Subcutaneous adipose tissue (tissue), 4 donors: ENCODE data around the gene OASL. TPM values are rescaled to one million over a fixed set of nuclear protein-coding genes. Genes with fewer than 3 reads are reported as not detected.

Experiments
- total RNA-seq, 4 donors: library from RNA; depleted of rRNA; stranded (reverse); fragments of >200 nt; gene quantifications; one replicate each; pipeline ENCODE4 v1.1.0, GENCODE V29; 2016
- TF ChIP-seq, protein P1 (sequence below): fragments of 450-650 bp; IDR thresholded peaks from one replicate; pipeline ENCODE4 v1.5.1; 2016; ENCODE audit warnings: low read depth, mild to moderate bottlenecking, control low read depth, antibody characterized with exemption, moderate library complexity

Gene OASL, protein sequence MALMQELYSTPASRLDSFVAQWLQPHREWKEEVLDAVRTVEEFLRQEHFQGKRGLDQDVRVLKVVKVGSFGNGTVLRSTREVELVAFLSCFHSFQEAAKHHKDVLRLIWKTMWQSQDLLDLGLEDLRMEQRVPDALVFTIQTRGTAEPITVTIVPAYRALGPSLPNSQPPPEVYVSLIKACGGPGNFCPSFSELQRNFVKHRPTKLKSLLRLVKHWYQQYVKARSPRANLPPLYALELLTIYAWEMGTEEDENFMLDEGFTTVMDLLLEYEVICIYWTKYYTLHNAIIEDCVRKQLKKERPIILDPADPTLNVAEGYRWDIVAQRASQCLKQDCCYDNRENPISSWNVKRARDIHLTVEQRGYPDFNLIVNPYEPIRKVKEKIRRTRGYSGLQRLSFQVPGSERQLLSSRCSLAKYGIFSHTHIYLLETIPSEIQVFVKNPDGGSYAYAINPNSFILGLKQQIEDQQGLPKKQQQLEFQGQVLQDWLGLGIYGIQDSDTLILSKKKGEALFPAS
- 1 to 10 TPM in 3 of 4 donors, under 1 TPM in 1; 0.22 to 4.1 (median 1.4) TPM for total RNA-seq

DNA sequence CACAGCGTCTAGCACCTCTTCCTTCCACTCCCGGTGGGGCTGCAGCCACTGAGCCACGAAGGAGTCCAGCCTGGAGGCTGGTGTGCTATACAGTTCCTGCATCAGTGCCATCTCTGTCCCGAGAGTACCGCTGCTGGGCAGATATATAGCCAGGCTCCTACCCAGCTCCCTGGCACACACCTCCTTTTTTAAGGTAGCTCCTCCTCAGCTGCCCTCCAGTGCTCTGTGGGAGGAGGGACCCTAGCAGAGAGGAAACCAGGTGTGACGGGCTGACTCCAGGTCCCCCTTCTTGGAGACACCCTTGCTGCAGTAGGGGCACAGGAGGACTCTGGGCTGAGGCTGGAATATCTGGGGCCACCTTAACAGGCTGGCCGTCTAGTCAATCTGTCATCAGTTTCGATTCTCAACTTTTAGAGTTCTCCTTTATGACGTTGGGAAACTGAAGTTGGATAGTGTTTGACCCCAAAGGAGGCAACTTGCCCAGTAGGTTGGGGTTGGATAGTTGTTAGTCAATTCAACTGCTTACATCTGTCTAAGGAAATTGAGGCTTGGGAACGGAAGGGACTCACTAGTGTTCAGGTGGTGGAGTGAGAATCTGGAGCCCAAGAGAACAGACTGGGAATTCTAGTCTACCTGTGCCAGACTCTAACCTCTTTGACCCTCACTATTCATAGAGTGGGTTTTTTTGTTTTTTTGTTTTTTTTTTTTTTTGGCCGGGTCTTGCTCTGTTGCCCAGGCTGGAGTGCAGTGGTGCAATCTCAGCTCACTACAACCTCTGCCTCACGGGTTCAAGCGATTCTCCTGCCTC, at the start of gene OASL:
Gene OASL, minus strand, starts transcription at position 386 of the 808 bp plus-strand sequence. Its CDS starts 275 bp downstream, at position 111.
- TF ChIP-seq, protein P1, sequence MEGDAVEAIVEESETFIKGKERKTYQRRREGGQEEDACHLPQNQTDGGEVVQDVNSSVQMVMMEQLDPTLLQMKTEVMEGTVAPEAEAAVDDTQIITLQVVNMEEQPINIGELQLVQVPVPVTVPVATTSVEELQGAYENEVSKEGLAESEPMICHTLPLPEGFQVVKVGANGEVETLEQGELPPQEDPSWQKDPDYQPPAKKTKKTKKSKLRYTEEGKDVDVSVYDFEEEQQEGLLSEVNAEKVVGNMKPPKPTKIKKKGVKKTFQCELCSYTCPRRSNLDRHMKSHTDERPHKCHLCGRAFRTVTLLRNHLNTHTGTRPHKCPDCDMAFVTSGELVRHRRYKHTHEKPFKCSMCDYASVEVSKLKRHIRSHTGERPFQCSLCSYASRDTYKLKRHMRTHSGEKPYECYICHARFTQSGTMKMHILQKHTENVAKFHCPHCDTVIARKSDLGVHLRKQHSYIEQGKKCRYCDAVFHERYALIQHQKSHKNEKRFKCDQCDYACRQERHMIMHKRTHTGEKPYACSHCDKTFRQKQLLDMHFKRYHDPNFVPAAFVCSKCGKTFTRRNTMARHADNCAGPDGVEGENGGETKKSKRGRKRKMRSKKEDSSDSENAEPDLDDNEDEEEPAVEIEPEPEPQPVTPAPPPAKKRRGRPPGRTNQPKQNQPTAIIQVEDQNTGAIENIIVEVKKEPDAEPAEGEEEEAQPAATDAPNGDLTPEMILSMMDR = no peak

DNA sequence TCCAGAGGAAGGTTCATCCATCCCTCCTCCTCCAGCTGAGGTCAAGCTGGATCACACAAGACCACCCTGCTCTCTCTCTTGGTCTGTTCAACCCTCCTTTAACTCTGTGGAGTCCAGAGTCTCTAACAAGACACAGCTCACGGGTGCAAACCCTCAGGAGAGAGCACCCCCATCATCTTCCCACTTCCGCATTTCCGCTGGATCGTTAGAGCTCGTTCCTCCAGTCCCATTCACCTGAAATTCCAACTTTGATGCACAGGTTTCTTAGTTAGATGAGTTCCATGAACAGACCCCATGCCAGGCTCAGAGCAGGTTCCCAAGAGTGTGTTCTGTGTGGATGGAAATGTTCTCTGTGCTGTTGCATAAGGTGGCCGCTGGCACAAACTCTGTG, 49.1 kb upstream of the OASL start:
- TF ChIP-seq, protein P1 = no peak

DNA sequence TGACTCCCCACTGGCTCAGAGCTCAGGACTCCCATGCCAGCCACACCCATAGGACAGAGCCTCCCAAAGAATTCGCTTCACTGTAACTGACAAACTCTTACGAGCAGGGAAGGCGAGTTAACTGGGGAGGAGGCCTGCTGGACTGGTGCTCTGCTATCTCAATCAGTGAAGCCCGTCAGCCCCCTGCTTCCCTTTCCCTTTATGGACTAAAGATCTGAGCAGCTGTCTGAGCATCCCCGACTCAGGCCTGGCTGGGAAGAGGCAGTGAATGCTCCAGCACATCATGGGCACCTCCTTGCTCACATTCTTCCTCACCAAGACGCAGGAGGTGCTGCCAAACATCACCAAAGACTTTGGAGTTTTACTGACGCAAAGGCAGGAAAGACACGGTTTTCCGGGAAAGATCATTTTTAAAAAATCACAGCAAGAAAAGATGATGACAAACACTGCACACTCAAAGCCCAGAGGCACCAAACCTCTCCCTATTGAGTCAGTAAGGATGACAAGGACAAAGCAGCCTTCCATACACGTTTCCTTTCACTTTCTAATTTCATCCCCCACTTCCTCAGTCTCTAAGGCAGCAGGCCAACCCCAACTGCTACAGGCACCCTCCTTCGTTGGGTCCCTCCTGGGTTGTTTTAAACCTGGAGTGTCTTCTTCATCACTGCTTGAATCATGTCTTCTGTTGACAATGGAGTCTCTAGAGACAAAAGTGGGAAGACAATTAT, 48.6 kb upstream of the OASL start:
- TF ChIP-seq, protein P1 = no peak

DNA sequence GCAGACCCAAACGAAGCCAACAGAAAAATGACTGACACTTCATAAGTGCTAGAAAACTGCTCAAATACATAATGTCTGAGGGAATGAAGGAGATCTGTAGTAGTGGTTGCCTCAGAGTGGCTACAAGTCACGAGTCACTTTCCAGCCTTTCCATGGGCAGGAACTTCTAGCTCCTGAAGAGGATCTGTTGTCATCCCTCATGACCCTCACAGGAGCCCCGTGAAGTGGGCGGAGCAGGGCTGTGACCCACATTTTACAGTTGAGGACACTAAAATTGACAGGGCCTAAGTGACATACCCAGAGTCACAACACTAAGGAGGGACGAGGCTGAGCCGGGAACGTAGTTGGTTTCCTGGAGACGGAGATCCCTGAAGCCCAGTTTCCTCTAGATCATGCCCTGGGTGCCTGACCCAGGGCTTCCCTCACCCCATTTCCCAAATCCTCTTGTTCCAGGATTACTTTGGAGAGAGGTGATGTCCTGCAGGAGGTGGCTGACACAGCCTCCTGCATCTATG, 47.8 kb upstream of the OASL start:
- TF ChIP-seq, protein P1 = no peak

DNA sequence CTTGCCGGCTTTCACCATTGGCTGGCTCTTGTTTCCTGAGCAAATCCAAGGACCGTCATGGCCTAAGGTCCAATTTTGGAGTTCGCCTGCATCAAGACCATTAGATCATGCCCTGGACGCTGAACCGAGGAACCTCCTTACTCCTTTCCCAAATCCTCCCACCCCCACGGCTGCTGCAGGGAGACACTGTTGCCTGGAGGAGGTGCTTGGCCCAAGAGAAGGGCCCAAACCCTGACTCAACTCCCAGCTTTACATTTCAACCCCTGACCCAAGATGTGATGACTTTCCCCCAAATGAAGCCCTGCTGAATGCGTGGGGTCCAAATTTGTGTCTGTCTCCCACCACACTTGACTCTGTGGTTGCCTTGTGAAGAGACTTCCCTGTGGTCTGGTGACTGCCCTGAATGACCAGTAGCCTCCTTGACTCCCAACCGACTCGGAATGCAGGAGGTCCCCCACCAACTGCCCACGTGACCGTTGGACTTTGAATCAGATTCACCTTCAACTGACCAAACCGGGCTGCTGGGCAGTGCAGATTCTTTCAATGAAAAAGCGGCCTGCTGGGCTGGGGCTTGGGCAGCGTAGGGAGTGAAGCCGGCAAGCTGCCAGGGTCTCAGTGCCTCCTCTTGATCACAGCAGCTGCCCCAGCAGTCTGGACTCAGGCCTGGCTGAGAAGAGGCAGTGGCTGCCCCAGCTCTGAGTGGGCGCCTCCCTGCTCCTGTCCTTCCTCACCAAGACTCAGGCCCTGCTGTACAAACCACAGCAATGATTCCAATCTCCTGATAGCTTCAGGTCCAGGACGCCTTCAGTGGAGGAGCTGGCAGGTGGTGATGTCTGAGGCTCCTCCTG, 46.7 kb upstream of the OASL start:
- TF ChIP-seq, protein P1 = no peak

DNA sequence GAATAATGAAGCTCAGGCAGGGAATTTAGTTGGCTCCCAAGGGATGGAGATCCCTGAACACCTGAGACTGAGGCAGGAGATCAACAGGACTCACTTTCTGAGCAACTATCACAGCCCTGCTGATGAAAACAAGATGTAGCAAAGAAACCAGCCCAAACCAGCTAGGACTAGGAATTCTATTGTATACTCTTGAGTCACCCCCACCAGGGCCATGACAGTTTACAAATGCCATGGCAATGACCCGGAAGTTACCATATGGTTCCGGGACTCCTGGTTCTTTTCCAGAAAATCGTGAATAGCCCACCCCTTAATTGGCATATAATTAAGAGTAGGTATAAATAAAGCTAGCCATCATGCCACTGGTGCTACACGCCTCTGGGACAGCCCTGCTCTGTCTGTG, 46.0 kb upstream of the OASL start:
- TF ChIP-seq, protein P1 = no peak
